DMS53 (cell line): ENCODE measurements around the gene CAMTA1.

Source experiments
- DNase-seq: peaks from one replicate; lab custom pipeline; 2025; lab: John Stamatoyannopoulos, UW

CAMTA1 gene

GRCh38 chr1:7435276-7436055, 650.2 kb downstream of the CAMTA1 start:
- DNase-seq, result no peak

GRCh38 chr1:7436056-7437005, 651.1 kb downstream of the CAMTA1 start:
- DNase-seq, result no peak

GRCh38 chr1:7437036-7437435, 651.8 kb downstream of the CAMTA1 start:
- no peak for DNase-seq

- no peak for DNase-seq
Observed at GRCh38 chr1:7437608-7438395, 652.5 kb downstream of the CAMTA1 start.

- no peak for DNase-seq
Observed at GRCh38 chr1:7438396-7438785, 653.1 kb downstream of the CAMTA1 start.

GRCh38 chr1:7438921-7439655, 653.8 kb downstream of the CAMTA1 start:
- DNase-seq, result no peak

- DNase-seq, result no peak
Observed at GRCh38 chr1:7440154-7440553, 654.9 kb downstream of the CAMTA1 start.

- DNase-seq, result no peak
Observed at GRCh38 chr1:7441143-7441841, 656.0 kb downstream of the CAMTA1 start.

GRCh38 chr1:7442036-7442435, 656.8 kb downstream of the CAMTA1 start:
- DNase-seq, result no peak

- DNase-seq, result no peak
Observed at GRCh38 chr1:7442918-7443317, 657.7 kb downstream of the CAMTA1 start.

GRCh38 chr1:7444363-7444762, 659.1 kb downstream of the CAMTA1 start:
- no peak for DNase-seq

- DNase-seq, result peak; percentile 83
Observed at GRCh38 chr1:7447093-7447492, 661.8 kb downstream of the CAMTA1 start.

GRCh38 chr1:7447736-7448135, 662.5 kb downstream of the CAMTA1 start:
- peak; percentile 43 for DNase-seq

- DNase-seq, result no peak
Observed at GRCh38 chr1:7448986-7449385, 663.7 kb downstream of the CAMTA1 start.

- DNase-seq, result no peak
Observed at GRCh38 chr1:7449750-7450149, 664.5 kb downstream of the CAMTA1 start.

- DNase-seq, result no peak
Observed at GRCh38 chr1:7450838-7451237, 665.6 kb downstream of the CAMTA1 start.

- DNase-seq, result no peak
Observed at GRCh38 chr1:7453038-7453437, 667.8 kb downstream of the CAMTA1 start.

GRCh38 chr1:7454052-7454815, 669.0 kb downstream of the CAMTA1 start:
- peak; percentile 61 for DNase-seq

- DNase-seq, result no peak
Observed at GRCh38 chr1:7454895-7455784, 669.9 kb downstream of the CAMTA1 start.
